HepG2 (cell line): ENCODE data around the gene ZBTB20. TPM values are rescaled to one million over a fixed set of nuclear protein-coding genes. Genes with fewer than 3 reads are reported as not detected.

ENCODE experiments used
- BCL6 ChIP-seq: IDR thresholded peaks from 2 replicates; pipeline ENCODE4 v1.6.1; 2016; ENCODE audit warnings: missing genetic modification reagents, missing compliant biosample characterization
- CEBPB ChIP-seq: IDR thresholded peaks from 2 replicates; pipeline ENCODE4 v1.6.1; 2011; ENCODE audit warnings: low read depth, low read length, improper control_type of control experiment, borderline replicate concordance
- GATAD2A ChIP-seq: IDR thresholded peaks from 2 replicates; pipeline ENCODE4 v1.6.1; 2016
- IRF2 ChIP-seq: IDR thresholded peaks from 2 replicates; pipeline ENCODE4 v1.6.1; 2018; ENCODE audit warnings: missing genetic modification reagents, missing compliant biosample characterization
- KAT8 ChIP-seq: IDR thresholded peaks from 2 replicates; pipeline ENCODE4 v1.6.1; 2016; ENCODE audit warnings: missing genetic modification reagents, missing compliant biosample characterization
- MAX ChIP-seq: IDR thresholded peaks from 2 replicates; pipeline ENCODE4 v1.6.1; 2012; ENCODE audit warnings: inconsistent platforms
- NRL ChIP-seq: sonication (generic); formaldehyde crosslinking; IDR thresholded peaks from 2 replicates; pipeline ENCODE4 v1.5.0; 2020; ENCODE audit warnings: missing genetic modification reagents, mild to moderate bottlenecking, moderate library complexity, borderline replicate concordance
- PPARG ChIP-seq: conservative IDR thresholded peaks from 2 replicates; pipeline ENCODE4 v1.6.1; 2016; ENCODE audit warnings: missing biosample characterization, missing genetic modification reagents
- RCOR2 ChIP-seq: IDR thresholded peaks from 2 replicates; pipeline ENCODE4 v1.6.1; 2016; ENCODE audit warnings: missing biosample characterization, missing genetic modification reagents
- RFX5 ChIP-seq: IDR thresholded peaks from 2 replicates; pipeline ENCODE4 v1.6.1; 2011; ENCODE audit warnings: low read depth, low read length, improper control_type of control experiment
- SMAD9 ChIP-seq: sonication (generic); formaldehyde crosslinking; IDR thresholded peaks from 2 replicates; pipeline ENCODE4 v1.5.1; 2020; ENCODE audit warnings: mild to moderate bottlenecking, missing genetic modification reagents
- SNAPC4 ChIP-seq: sonication (generic); formaldehyde crosslinking; IDR thresholded peaks from 2 replicates; pipeline ENCODE4 v1.4.0; 2020; ENCODE audit warnings: mild to moderate bottlenecking, missing genetic modification reagents
- SOX6 ChIP-seq, 2 experiments: fragments of 450-650 bp in 1 of 2; sonication (generic) in 1 of 2; formaldehyde crosslinking in 1 of 2; IDR thresholded peaks; 2 replicates each; pipeline versions ENCODE4 v1.4.0 to v1.6.1; 2017 to 2020; ENCODE audit warnings: antibody characterized with exemption in 1 of 2, mild to moderate bottlenecking in 1 of 2, missing genetic modification reagents in 1 of 2
- SPEN ChIP-seq: sonication (generic); formaldehyde crosslinking; IDR thresholded peaks from 2 replicates; pipeline ENCODE4 v1.5.1; 2020; ENCODE audit warnings: low read depth, mild to moderate bottlenecking, missing genetic modification reagents
- SYNCRIP ChIP-seq: fragments of 200-400 bp; formaldehyde crosslinking; IDR thresholded peaks from 2 replicates; pipeline ENCODE4 v1.6.1; 2018; ENCODE audit warnings: mild to moderate bottlenecking, low read depth, low read length; ENCODE audit not compliant: insufficient read depth
- ZGPAT ChIP-seq: IDR thresholded peaks from 2 replicates; pipeline ENCODE4 v1.6.1; 2016; ENCODE audit warnings: mild to moderate bottlenecking
- ZMYM2 ChIP-seq: sonication (generic); formaldehyde crosslinking; IDR thresholded peaks from 2 replicates; pipeline ENCODE4 v1.8.0; 2022; ENCODE audit warnings: mild to moderate bottlenecking, missing genetic modification reagents
- ZNF12 ChIP-seq: sonication (generic); formaldehyde crosslinking; IDR thresholded peaks from 2 replicates; pipeline ENCODE4 v1.5.0; 2020; ENCODE audit warnings: missing genetic modification reagents
- ZNF280D ChIP-seq: sonication (generic); formaldehyde crosslinking; IDR thresholded peaks from 2 replicates; pipeline ENCODE4 v1.5.1; 2020; ENCODE audit warnings: mild to moderate bottlenecking, missing genetic modification reagents
- ZSCAN22 ChIP-seq: sonication (generic); formaldehyde crosslinking; IDR thresholded peaks from 2 replicates; pipeline ENCODE4 v1.4.0; 2020; ENCODE audit warnings: mild to moderate bottlenecking, missing genetic modification reagents
- polyA plus RNA-seq, 8 experiments: library from polyadenylated mRNA; depleted of rRNA in 3 of 8; stranded (reverse) in 7 of 8; unstranded in 1 of 8; fragments of >200 nt; fragmentation: Illumina TruSeq in 4 of 8; extraction: Trizol in 4 of 8; gene quantifications; 2 replicates each; pipeline versions ENCODE4 v1.2.1 to v1.2.3, GENCODE V29; 2011 to 2016; ENCODE audit warnings: low read depth in 4 of 8, missing spikeins in 1 of 8, mixed read lengths in 1 of 8; ENCODE audit not compliant: insufficient read depth in 1 of 8
- total RNA-seq, 5 experiments: library from RNA; depleted of rRNA; stranded (reverse); fragments of >200 nt; fragmentation: Illumina TruSeq; extraction: Trizol; gene quantifications; 2 replicates each; pipeline ENCODE4 v1.2.3, GENCODE V29; 2016; ENCODE audit warnings: low read depth in 1 of 5

ZBTB20 gene
- total and polyA plus RNA-seq, 2 of the 13 experiments (the other 11 are each of a cell fraction or from before 2014, with no cell fraction given) = 1.9 to 8.8 TPM

- TF ChIP-seq ZNF12 (CRISPR knock-in tag) (no peak), SMAD9 (CRISPR knock-in tag) (no peak), GATAD2A (CRISPR knock-in tag) (peak; percentile 74), ZSCAN22 (CRISPR knock-in tag) (no peak), IRF2 (CRISPR knock-in tag) (peak; percentile 41; the same call in 1 of the 2 replicates), PPARG (no peak), ZMYM2 (CRISPR knock-in tag) (0 out of 2 replicates have a peak, but pooled peaks have one; percentile 58), ZNF280D (CRISPR knock-in tag) (no peak), KAT8 (CRISPR knock-in tag) (0 out of 2 replicates have a peak, but pooled peaks have one; percentile 16), CEBPB (peak; percentile 94), SPEN (CRISPR knock-in tag) (no peak), ZGPAT (no peak), BCL6 (CRISPR knock-in tag) (peak; percentile 38; the same call in 1 of the 2 replicates), MAX (no peak), NRL (CRISPR knock-in tag) (no peak), RCOR2 (CRISPR knock-in tag) (peak; percentile 66; the same call in 1 of the 2 replicates), RFX5 (no peak), SOX6 (IDR thresholded peaks at IDR 0.05) (no peak), SOX6 (CRISPR knock-in tag; IDR thresholded peaks at IDR 0.05) (peak; percentile 77), SYNCRIP (no peak), SNAPC4 (CRISPR knock-in tag) (no peak)
Observed at GRCh38 chr3:114697401-114697800, 449.7 kb downstream of the ZBTB20 start (continued).
